OCI-LY3 (cell line): ENCODE data around the gene MAT2A.
"Not testable (repeated sequence)": the region's sequence is repeated elsewhere in the genome, so short reads cannot be mapped to it uniquely, and the experiment has no call there.

ENCODE experiments used
- H2AFZ ChIP-seq: fragments of 200-600, 300-600 bp; shearing (Covaris generic); 2 replicates; pipeline ENCODE4 v1.6.0; 2014; ENCODE audit warnings: antibody characterized with exemption, low read depth, low read length
- H3K27ac ChIP-seq: fragments of 200-600, 300-600 bp; sonication (generic); 2 replicates; pipeline ENCODE4 v1.5.1; 2014; ENCODE audit warnings: mild to moderate bottlenecking, low read length, moderate library complexity, mixed read lengths
- H3K27me3 ChIP-seq: fragments of 200-600, 300-600 bp; sonication (generic); 2 replicates; pipeline ENCODE4 v1.6.1; 2014; ENCODE audit warnings: low read depth, low read length, mixed read lengths
- H3K36me3 ChIP-seq: fragments of 200-600, 300-600 bp; sonication (generic); replicated peaks from 2 replicates; pipeline ENCODE3; 2014; ENCODE audit warnings: low read depth, low read length, mixed read lengths
- H3K4me1 ChIP-seq: fragments of 300-600, 200-600 bp; sonication (generic); 2 replicates; pipeline ENCODE4 v1.6.1; 2014; ENCODE audit warnings: low read length, mixed read lengths
- H3K4me2 ChIP-seq: fragments of 200-600, 300-600 bp; sonication (generic); 2 replicates; pipeline ENCODE4 v1.6.1; 2014; ENCODE audit warnings: low read length, mixed read lengths
- H3K4me3 ChIP-seq: fragments of 300-600, 200-600 bp; sonication (generic); 2 replicates; pipeline ENCODE4 v1.5.1; 2014; ENCODE audit warnings: antibody characterized with exemption, mild to moderate bottlenecking, low read length, moderate library complexity
- H3K79me2 ChIP-seq: fragments of 300-600, 200-600 bp; shearing (Covaris generic); 2 replicates; pipeline ENCODE4 v1.6.1; 2014; ENCODE audit warnings: mild to moderate bottlenecking, low read length, mixed read lengths
- H3K9ac ChIP-seq: fragments of 300-600, 200-600 bp; shearing (Covaris generic); 2 replicates; pipeline ENCODE4 v1.6.0; 2014; ENCODE audit warnings: mild to moderate bottlenecking, low read length, moderate library complexity
- H3K9me3 ChIP-seq: fragments of 200-600, 300-600 bp; shearing (Covaris generic); 2 replicates; pipeline ENCODE4 v1.6.1; 2014; ENCODE audit warnings: low read length, mixed read lengths; ENCODE audit not compliant: insufficient read depth
- H4K20me1 ChIP-seq: fragments of 200-600, 300-600 bp; sonication (generic); 2 replicates; pipeline ENCODE4 v1.6.1; 2016; ENCODE audit warnings: low read length, mixed read lengths; ENCODE audit not compliant: insufficient read depth
- CTCF ChIP-seq: fragments of 200-600, 300-600 bp; sonication (generic); IDR thresholded peaks from 2 replicates; pipeline ENCODE4 v1.5.1; 2014; ENCODE audit warnings: antibody characterized with exemption, low read length, low read depth
- EZH2phosphoT487 ChIP-seq: fragments of 200-600 bp; shearing (Covaris generic); IDR thresholded peaks from 2 replicates; pipeline ENCODE4 v1.6.1; 2018; ENCODE audit warnings: antibody characterized with exemption, mixed run types, low read depth

The MAT2A gene

GRCh38 chr2:85553184-85553583 is 14.2 kb downstream of the MAT2A start:
- no peaks in the 10 kb centered on the region for H3K4me1 ChIP-seq
- no peaks in the 10 kb centered on the region for H4K20me1 ChIP-seq
- no peaks in the 10 kb centered on the region for H3K27me3 ChIP-seq
- TF ChIP-seq EZH2phosphoT487 (no peak), CTCF (no peak)
- H3K9ac ChIP-seq, result no peak overlapping the region
- no peak overlapping the region for H3K4me2 ChIP-seq
- H3K36me3 ChIP-seq, result peaks cover 50% of the 10 kb centered on the region
- no peak overlapping the region for H3K27ac ChIP-seq
- H2AFZ ChIP-seq, result no peak overlapping the region
- H3K79me2 ChIP-seq, result peaks cover 5% of the 10 kb centered on the region; the same call in 1 of the 2 replicates
- no peaks in the 10 kb centered on the region for H3K9me3 ChIP-seq
- H3K4me3 ChIP-seq, result no peak overlapping the region

- Histone ChIP-seq H3K27me3 (no peaks in the 10 kb centered on the region), H3K4me1 (peaks cover 5% of the 10 kb centered on the region; the same call in 1 of the 2 replicates), H3K4me2 (no peak overlapping the region), H3K36me3 (peaks cover 51% of the 10 kb centered on the region), H3K4me3 (no peak overlapping the region), H3K27ac (no peak overlapping the region), H3K9ac (no peak overlapping the region), H3K9me3 (no peaks in the 10 kb centered on the region), H2AFZ (no peak overlapping the region), H4K20me1 (no peaks in the 10 kb centered on the region), H3K79me2 (peaks cover 20% of the 10 kb centered on the region)
- no peak for TF ChIP-seq CTCF
- TF ChIP-seq EZH2phosphoT487, result no peak
Observed at GRCh38 chr2:85554980-85555612, 16.1 kb downstream of the MAT2A start.

DNA sequence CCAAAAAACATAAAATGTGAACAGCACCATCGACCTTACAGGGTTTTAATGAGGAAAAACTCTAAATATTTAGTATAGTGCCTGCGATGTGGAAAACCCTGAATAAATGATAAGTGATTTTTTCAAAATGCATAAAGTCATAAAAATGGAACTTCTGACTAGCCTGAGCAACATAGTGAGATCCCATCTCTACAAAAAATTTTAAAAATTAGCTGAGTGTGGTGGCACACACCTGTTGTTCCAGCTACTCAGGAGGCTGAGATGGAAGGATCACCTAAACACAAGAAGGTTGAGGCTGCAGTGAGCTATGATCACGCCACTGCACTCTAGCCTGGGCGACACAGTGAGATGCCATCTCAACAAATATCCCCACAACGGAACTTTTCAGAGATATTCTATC is 18.2 kb downstream of the MAT2A start:
- H3K9me3 ChIP-seq, result no peaks in the 10 kb centered on the region
- H3K27me3 ChIP-seq, result no peaks in the 10 kb centered on the region
- TF ChIP-seq EZH2phosphoT487 (no peak), CTCF (no peak)
- H3K79me2 ChIP-seq, result peaks cover 30% of the 10 kb centered on the region
- no peak overlapping the region for H3K4me2 ChIP-seq
- no peak overlapping the region for H3K4me3 ChIP-seq
- H2AFZ ChIP-seq, result no peak overlapping the region
- no peaks in the 10 kb centered on the region for H4K20me1 ChIP-seq
- peaks cover 33% of the 10 kb centered on the region for H3K36me3 ChIP-seq
- H3K27ac ChIP-seq, result no peak overlapping the region
- H3K9ac ChIP-seq, result no peak overlapping the region
- peaks cover 11% of the 10 kb centered on the region; the same call in 1 of the 2 replicates for H3K4me1 ChIP-seq

- peaks cover 11% of the 10 kb centered on the region; the same call in 1 of the 2 replicates for H3K4me1 ChIP-seq
- H4K20me1 ChIP-seq, result no peaks in the 10 kb centered on the region
- no peak overlapping the region for H3K9ac ChIP-seq
- no peak overlapping the region for H2AFZ ChIP-seq
- H3K4me2 ChIP-seq, result no peak overlapping the region
- H3K9me3 ChIP-seq, result no peaks in the 10 kb centered on the region
- TF ChIP-seq CTCF, result no peak
- no peak for TF ChIP-seq EZH2phosphoT487
- H3K79me2 ChIP-seq, result peaks cover 30% of the 10 kb centered on the region
- peaks cover 25% of the 10 kb centered on the region for H3K36me3 ChIP-seq
- no peaks in the 10 kb centered on the region for H3K27me3 ChIP-seq
- H3K4me3 ChIP-seq, result no peak overlapping the region
- H3K27ac ChIP-seq, result no peak overlapping the region
Observed at GRCh38 chr2:85558160-85558559, 19.2 kb downstream of the MAT2A start.

DNA sequence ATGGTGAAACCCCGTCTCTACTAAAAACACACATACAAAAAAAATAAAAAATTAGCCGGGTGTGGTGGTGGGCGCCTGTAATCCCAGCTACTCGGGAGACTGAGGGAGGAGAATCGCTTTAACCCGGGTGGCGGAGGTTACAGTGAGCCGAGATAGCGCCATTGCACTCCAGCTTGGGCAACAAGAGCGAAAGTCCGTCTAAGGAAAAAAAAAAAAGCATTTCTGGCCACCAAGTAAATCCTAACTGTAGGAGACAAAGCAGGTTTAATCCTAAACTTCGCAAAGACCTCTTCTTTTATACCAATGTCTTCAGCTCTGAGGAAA is 21.4 kb downstream of the MAT2A start:
- Histone ChIP-seq H3K4me1 (peaks cover 25% of the 10 kb centered on the region), H3K9ac (peak overlapping the region; percentile 78), H3K4me2 (peak overlapping the region; percentile 91), H3K79me2 (peaks cover 30% of the 10 kb centered on the region), H3K36me3 (peaks cover 13% of the 10 kb centered on the region), H3K4me3 (peak overlapping the region; percentile 94)
- H3K27me3 ChIP-seq, H2AFZ ChIP-seq, H4K20me1 ChIP-seq, H3K27ac ChIP-seq, H3K9me3 ChIP-seq: not testable (repeated sequence)
